Mesenchymal stem cell (in vitro differentiated cells and primary cell): ENCODE results near the gene PTH2R.

Experiments used
- DNase-seq: peaks from one replicate; pipeline ENCODE4 v3.0.0-alpha.2; 2013
- H2AFZ ChIP-seq: one replicate; pipeline ENCODE4 v1.6.1; 2013; ENCODE audit warnings: low read depth, mild to moderate bottlenecking, control low read depth, inconsistent platforms, low read length, moderate library complexity
- H2AK5ac ChIP-seq: 2 replicates; pipeline ENCODE4 v1.6.1; 2013; ENCODE audit warnings: low read length, moderate library complexity, mild to moderate bottlenecking, inconsistent platforms; ENCODE audit not compliant: severe bottlenecking
- H2BK120ac ChIP-seq: one replicate; pipeline ENCODE4 v1.6.1; 2013; ENCODE audit warnings: low read depth, mild to moderate bottlenecking, inconsistent platforms, low read length, moderate library complexity
- H2BK12ac ChIP-seq, 2 experiments: one replicate each; pipeline ENCODE4 v1.6.1; 2013; ENCODE audit warnings: inconsistent platforms in 2 of 2, low read length in 2 of 2, mild to moderate bottlenecking in 2 of 2, moderate library complexity in 2 of 2, control low read depth in 1 of 2
- H2BK15ac ChIP-seq: one replicate; pipeline ENCODE4 v1.6.1; 2013; ENCODE audit warnings: mild to moderate bottlenecking, low read depth, inconsistent platforms; ENCODE audit not compliant: poor library complexity, severe bottlenecking
- H2BK5ac ChIP-seq: 2 replicates; pipeline ENCODE4 v1.6.1; 2013; ENCODE audit warnings: low read depth, mild to moderate bottlenecking, low read length, control low read depth, inconsistent platforms; ENCODE audit not compliant: poor library complexity, severe bottlenecking
- H3K14ac ChIP-seq, 2 experiments: one replicate each; pipeline ENCODE4 v1.6.1; 2013; ENCODE audit warnings: inconsistent platforms in 2 of 2, low read length in 2 of 2, control low read depth in 1 of 2, mild to moderate bottlenecking in 1 of 2, moderate library complexity in 1 of 2
- H3K18ac ChIP-seq, 2 experiments: one replicate each; pipeline ENCODE4 v1.6.1; 2013; ENCODE audit warnings: inconsistent platforms in 2 of 2, low read length in 2 of 2, control low read depth in 1 of 2, low read depth in 1 of 2, mild to moderate bottlenecking in 1 of 2
- H3K23ac ChIP-seq, 2 experiments: one replicate each; pipeline ENCODE4 v1.6.1; 2013; ENCODE audit warnings: inconsistent platforms in 2 of 2, low read length in 2 of 2, mild to moderate bottlenecking in 2 of 2, moderate library complexity in 2 of 2, control low read depth in 1 of 2
- H3K27ac ChIP-seq: 2 replicates; pipeline ENCODE4 v1.5.1; 2013; ENCODE audit warnings: mild to moderate bottlenecking, moderate library complexity, low read length, control low read depth, inconsistent platforms; ENCODE audit not compliant: poor library complexity, severe bottlenecking
- H3K27me3 ChIP-seq, 2 experiments: 2 replicates each; pipeline versions ENCODE4 v1.6.1 to v1.7.0; 2013; ENCODE audit warnings: low read length in 2 of 2, mild to moderate bottlenecking in 2 of 2, moderate library complexity in 2 of 2, control low read depth in 1 of 2, inconsistent platforms in 1 of 2; ENCODE audit not compliant: control insufficient read depth in 1 of 2, insufficient read depth in 1 of 2
- H3K36me3 ChIP-seq, 2 experiments: 2 replicates each; pipeline versions ENCODE4 v1.6.1 to v1.7.0; 2013; ENCODE audit warnings: low read length in 2 of 2, control low read depth in 1 of 2, inconsistent platforms in 1 of 2, low read depth in 1 of 2, mild to moderate bottlenecking in 1 of 2; ENCODE audit not compliant: insufficient read depth in 2 of 2, control insufficient read depth in 1 of 2
- H3K4ac ChIP-seq, 2 experiments: one replicate each; pipeline ENCODE4 v1.6.1; 2013; ENCODE audit warnings: inconsistent platforms in 2 of 2, low read length in 2 of 2, mild to moderate bottlenecking in 2 of 2, moderate library complexity in 2 of 2, control low read depth in 1 of 2, low read depth in 1 of 2
- H3K4me1 ChIP-seq: 2 replicates; pipeline ENCODE4 v1.6.1; 2013; ENCODE audit warnings: low read depth, low read length, control low read depth; ENCODE audit not compliant: control insufficient read depth, insufficient read depth
- H3K4me2 ChIP-seq: 2 replicates; pipeline ENCODE4 v1.6.1; 2013; ENCODE audit warnings: low read length, mild to moderate bottlenecking, inconsistent platforms; ENCODE audit not compliant: poor library complexity, severe bottlenecking
- H3K4me3 ChIP-seq, 2 experiments: 2 replicates each; pipeline versions ENCODE4 v1.5.1 to v1.7.0; 2013; ENCODE audit warnings: low read length in 2 of 2, mild to moderate bottlenecking in 2 of 2, control low read depth in 1 of 2, low read depth in 1 of 2; ENCODE audit not compliant: insufficient read depth in 1 of 2
- H3K79me1 ChIP-seq: replicated peaks from 2 replicates; pipeline ENCODE4 v1.6.1; 2013; ENCODE audit warnings: mild to moderate bottlenecking, control low read depth, low read length, inconsistent platforms; ENCODE audit not compliant: poor library complexity, severe bottlenecking
- H3K9ac ChIP-seq: 2 replicates; pipeline ENCODE4 v1.7.0; 2013; ENCODE audit warnings: mild to moderate bottlenecking, low read length, moderate library complexity
- H3K9me3 ChIP-seq: 2 replicates; pipeline ENCODE4 v1.7.0; 2013; ENCODE audit warnings: mild to moderate bottlenecking, low read length; ENCODE audit not compliant: control insufficient read depth
- H4K8ac ChIP-seq: one replicate; pipeline ENCODE4 v1.6.1; 2013; ENCODE audit warnings: inconsistent platforms, mild to moderate bottlenecking, low read length, moderate library complexity
- H4K91ac ChIP-seq: one replicate; pipeline ENCODE4 v1.6.1; 2013; ENCODE audit warnings: mild to moderate bottlenecking, low read length, inconsistent platforms
- WGBS: methylation state at CpG from one replicate; pipeline ENCODE4 v1.1.7; 2013; ENCODE audit warnings: mixed read lengths; 5-methylcytosine and 5-hydroxymethylcytosine counted together

Gene PTH2R

DNA sequence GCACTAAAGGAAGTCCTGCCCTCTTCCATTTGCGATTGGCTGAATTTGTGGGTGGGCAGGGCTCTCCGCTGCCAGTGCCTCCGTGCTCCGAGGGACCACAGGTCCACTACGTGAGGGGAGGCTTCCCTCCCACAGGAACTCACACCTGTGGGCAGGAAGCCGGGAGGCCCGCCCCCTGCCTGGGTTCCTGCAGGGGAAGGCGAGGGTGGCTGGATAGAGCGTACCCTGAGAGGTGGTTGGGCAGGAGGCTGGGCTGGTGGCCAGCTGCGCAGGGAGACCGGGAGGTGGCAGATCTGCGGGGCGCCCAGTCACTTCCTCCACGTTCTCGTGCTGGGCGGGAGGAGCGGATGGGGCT lies 47.0 kb upstream of the PTH2R start:
- no peak overlapping the region for H3K14ac ChIP-seq
- peaks cover 17% of the 10 kb centered on the region in 2 experiments for H3K36me3 ChIP-seq
- no peak overlapping the region for H3K4me3 ChIP-seq
- no peak overlapping the region for H3K4me2 ChIP-seq
- no peak overlapping the region for H2AFZ ChIP-seq
- H3K18ac ChIP-seq, result no peak overlapping the region
- no peak overlapping the region for H2BK120ac ChIP-seq
- H3K9me3 ChIP-seq, result no peaks in the 10 kb centered on the region
- no peak overlapping the region for H4K91ac ChIP-seq
- peak overlapping the region in 1 of 2 experiments; percentile 32 for H3K23ac ChIP-seq
- H2AK5ac ChIP-seq, result no peak overlapping the region
- H3K27me3 ChIP-seq, result no peaks in the 10 kb centered on the region
- H3K4me1 ChIP-seq, result peaks cover 2% of the 10 kb centered on the region
- no peak overlapping the region for H2BK12ac ChIP-seq
- no peak overlapping the region for H2BK15ac ChIP-seq
- peak overlapping the region; percentile 51 for H2BK5ac ChIP-seq
- no peak overlapping the region for H3K9ac ChIP-seq
- no peak overlapping the region for H3K4ac ChIP-seq
- peaks cover 4% of the 10 kb centered on the region for H3K79me1 ChIP-seq
- DNase-seq, result no peak
- WGBS, result 98% methylated on average over 10 of the region's 17 CpGs
- no peak overlapping the region for H3K27ac ChIP-seq
- no peak overlapping the region for H4K8ac ChIP-seq

DNA sequence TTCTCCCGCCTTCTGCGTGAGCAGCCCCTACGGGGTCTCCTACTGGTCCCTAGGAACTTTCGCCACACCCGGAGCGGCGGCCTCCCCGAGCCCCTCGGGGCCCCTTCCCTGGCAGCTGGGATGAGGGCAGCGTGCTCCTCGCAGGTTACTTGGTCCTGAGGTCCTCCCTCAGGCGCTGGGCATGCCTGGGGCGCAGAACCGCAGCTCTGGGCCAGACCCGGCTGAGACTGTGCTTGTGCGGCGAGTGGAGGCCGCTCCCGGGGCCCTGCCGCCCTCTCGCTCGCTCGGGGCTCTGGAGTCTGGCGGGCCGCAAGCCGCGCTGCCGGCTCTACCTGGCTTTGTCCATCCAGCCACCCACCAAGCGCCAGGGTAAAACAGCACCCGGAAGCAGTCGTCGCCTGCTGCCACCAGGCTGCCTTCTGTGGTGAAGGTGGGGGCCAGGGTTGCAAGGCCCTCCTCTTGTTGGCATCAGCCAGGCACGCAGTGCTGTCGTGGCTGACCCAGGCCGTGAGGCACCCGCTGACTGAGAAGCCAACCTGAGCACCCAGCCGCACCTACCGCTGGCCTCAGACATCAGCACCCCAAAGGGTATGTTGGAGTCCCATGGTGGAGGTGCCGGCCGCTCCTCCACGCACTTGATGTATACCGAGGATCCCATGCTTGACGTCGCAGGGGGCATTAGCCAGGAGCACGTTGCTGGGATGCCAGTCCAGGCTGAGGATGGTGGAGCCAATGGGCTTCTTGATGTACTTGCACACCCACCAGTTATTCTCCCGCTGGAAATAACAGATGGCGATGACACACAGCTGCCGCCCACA lies 46.1 kb upstream of the PTH2R start:
- no peak overlapping the region for H3K4ac ChIP-seq
- H2AK5ac ChIP-seq, result no peak overlapping the region
- no peak overlapping the region for H4K91ac ChIP-seq
- H4K8ac ChIP-seq, result no peak overlapping the region
- no peak overlapping the region for H3K14ac ChIP-seq
- peaks cover 2% of the 10 kb centered on the region for H3K4me1 ChIP-seq
- 93% methylated on average over 48 of the region's 48 CpGs for WGBS
- no peaks in the 10 kb centered on the region for H3K9me3 ChIP-seq
- H3K4me2 ChIP-seq, result no peak overlapping the region
- H2BK120ac ChIP-seq, result no peak overlapping the region
- no peak overlapping the region for H2BK5ac ChIP-seq
- no peak overlapping the region for H3K18ac ChIP-seq
- no peak for DNase-seq
- no peak overlapping the region for H3K9ac ChIP-seq
- H3K79me1 ChIP-seq, result peaks cover 4% of the 10 kb centered on the region
- no peak overlapping the region for H3K23ac ChIP-seq
- no peak overlapping the region for H2BK15ac ChIP-seq
- H2BK12ac ChIP-seq, result no peak overlapping the region
- H3K27ac ChIP-seq, result no peak overlapping the region
- H3K27me3 ChIP-seq, result no peaks in the 10 kb centered on the region
- peaks cover 8 to 17% of the 10 kb centered on the region in 2 experiments for H3K36me3 ChIP-seq
- no peak overlapping the region for H2AFZ ChIP-seq
- no peak overlapping the region for H3K4me3 ChIP-seq

DNA sequence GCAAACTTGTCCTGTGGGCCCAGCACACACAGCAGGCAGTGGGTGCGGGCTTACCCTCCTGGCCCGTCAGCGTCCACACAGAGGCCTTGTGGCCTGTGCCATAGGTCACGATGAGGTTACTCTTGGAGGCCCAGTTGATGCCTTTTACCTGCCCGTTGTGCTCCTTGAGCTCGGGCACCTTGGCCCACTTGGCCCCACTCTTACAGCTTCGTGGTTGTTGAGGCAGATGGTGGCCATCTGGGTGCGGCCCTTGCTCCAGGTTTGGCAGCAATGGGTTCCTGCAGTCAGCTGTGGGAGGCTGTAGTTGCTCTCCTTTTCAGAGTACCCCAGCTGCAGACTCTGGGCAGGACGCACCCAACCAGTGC lies 45.5 kb upstream of the PTH2R start:
- 97% methylated on average over 8 of the region's 9 CpGs for WGBS

DNA sequence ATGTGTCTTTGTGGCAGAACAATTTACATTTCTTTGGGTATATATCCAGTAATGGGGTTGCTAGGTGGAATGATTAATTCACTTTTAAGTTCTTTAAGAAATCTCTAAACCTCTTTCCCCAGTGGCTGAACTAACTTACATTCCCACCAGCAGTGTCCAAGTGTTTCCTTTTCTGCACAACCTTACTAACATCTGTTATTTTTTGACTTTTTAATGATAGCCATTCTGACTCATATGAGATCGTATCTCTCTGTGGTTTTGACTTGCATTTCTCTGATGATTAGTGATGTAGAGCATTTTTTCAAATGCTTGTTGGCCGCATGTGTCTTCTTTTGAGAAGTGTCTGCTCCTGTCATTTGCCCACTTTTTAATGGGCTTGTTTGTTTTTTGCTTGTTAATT lies 43.1 kb upstream of the PTH2R start:
- Histone ChIP-seq H3K4me1 (no peaks in the 10 kb centered on the region), H3K4me2 (no peak overlapping the region), H3K4me3 (no peak overlapping the region), H4K8ac (no peak overlapping the region), H3K36me3 (peaks cover 0 to 17% of the 10 kb centered on the region in 2 experiments), H3K9me3 (no peaks in the 10 kb centered on the region), H3K23ac (no peak overlapping the region), H2BK5ac (no peak overlapping the region), H2AFZ (no peak overlapping the region), H3K4ac (no peak overlapping the region), H3K14ac (no peak overlapping the region), H2BK15ac (no peak overlapping the region), H4K91ac (no peak overlapping the region), H2AK5ac (no peak overlapping the region), H3K27ac (peak overlapping the region; percentile 76), H3K27me3 (no peaks in the 10 kb centered on the region), H3K18ac (no peak overlapping the region), H2BK120ac (no peak overlapping the region), H3K79me1 (peaks cover 4% of the 10 kb centered on the region), H3K9ac (no peak overlapping the region), H2BK12ac (no peak overlapping the region)
- DNase-seq, result peak; percentile 87
- WGBS, result 5% methylated on average over 2 of the region's 2 CpGs

More for the DNA sequence above, 45.5 kb upstream of the PTH2R start:
- no peak for DNase-seq
- Histone ChIP-seq H2BK5ac (no peak overlapping the region), H2BK12ac (no peak overlapping the region), H3K36me3 (peaks cover 7 to 17% of the 10 kb centered on the region in 2 experiments), H3K9me3 (no peaks in the 10 kb centered on the region), H2BK15ac (no peak overlapping the region), H3K79me1 (peaks cover 4% of the 10 kb centered on the region), H3K9ac (no peak overlapping the region), H3K14ac (no peak overlapping the region), H3K4me2 (no peak overlapping the region), H3K27me3 (no peaks in the 10 kb centered on the region), H2AK5ac (no peak overlapping the region), H4K91ac (no peak overlapping the region), H2BK120ac (no peak overlapping the region), H3K4ac (no peak overlapping the region), H3K27ac (no peak overlapping the region), H3K18ac (no peak overlapping the region), H3K4me3 (no peak overlapping the region), H3K4me1 (peaks cover 2% of the 10 kb centered on the region), H3K23ac (no peak overlapping the region), H2AFZ (no peak overlapping the region), H4K8ac (no peak overlapping the region)
